Esophagus (tissue), 2 donors: Measurements from ENCODE around the gene REEP2. TPM values are rescaled to one million over a fixed set of nuclear protein-coding genes. Genes with fewer than 3 reads are reported as not detected.

Experiments used
- H3K27ac ChIP-seq, 2 donors: one replicate each; pipeline ENCODE4 v1.5.1; 2013; ENCODE audit warnings: low read depth in 2 of 2, mild to moderate bottlenecking in 2 of 2, inconsistent platforms in 1 of 2, low read length in 1 of 2, moderate library complexity in 1 of 2
- H3K27me3 ChIP-seq, 2 donors: one replicate each; pipeline ENCODE4 v1.6.1; 2013; ENCODE audit warnings: low read length in 2 of 2, control low read depth in 1 of 2, mild to moderate bottlenecking in 1 of 2; ENCODE audit not compliant: insufficient read depth in 2 of 2, control insufficient read depth in 1 of 2
- H3K36me3 ChIP-seq, 2 donors: one replicate each; pipeline ENCODE4 v1.6.1; 2013; ENCODE audit warnings: low read length in 1 of 2; ENCODE audit not compliant: control insufficient read depth in 2 of 2, insufficient read depth in 2 of 2
- H3K4me1 ChIP-seq, 2 donors: one replicate each; pipeline ENCODE4 v1.6.1; 2013; ENCODE audit warnings: low read length in 1 of 2; ENCODE audit not compliant: control insufficient read depth in 2 of 2, insufficient read depth in 2 of 2
- H3K4me3 ChIP-seq, 2 donors: one replicate each; pipeline ENCODE4 v1.5.1; 2013; ENCODE audit warnings: low read length in 2 of 2, mild to moderate bottlenecking in 2 of 2, low read depth in 1 of 2, moderate library complexity in 1 of 2
- H3K9me3 ChIP-seq, 2 donors: one replicate each; pipeline ENCODE4 v1.6.1; 2013; ENCODE audit warnings: mild to moderate bottlenecking in 2 of 2, low read depth in 1 of 2, low read length in 1 of 2, moderate library complexity in 1 of 2; ENCODE audit not compliant: control insufficient read depth in 2 of 2, insufficient read depth in 1 of 2
- WGBS, 2 donors: extraction: QIAGEN DNeasy Blood & Tissue Kit; methylation state at CpG; one replicate each; pipeline ENCODE4 v1.1.7; 2013; 5-methylcytosine and 5-hydroxymethylcytosine counted together
- polyA plus RNA-seq, 2 donors: library from polyadenylated mRNA; stranded (reverse); fragments of 200-250 nt; gene quantifications; one replicate each; pipeline ENCODE4 v1.2.3, GENCODE V29; 2013
- donor health status: healthy with polysubstance abuse.
- donor health status: Bipolar disorder and iron deficiency.

REEP2 gene
- polyA plus RNA-seq, 2 donors = 2.0 to 2.6 TPM

GRCh38 chr5:138458384-138458783 is 19.5 kb downstream of the REEP2 start:
- H3K4me3 ChIP-seq = no peak overlapping the region
- H3K4me1 ChIP-seq = peaks cover 0 to 5% of the 10 kb centered on the region in 2 donors
- no peaks in the 10 kb centered on the region for H3K9me3 ChIP-seq
- H3K36me3 ChIP-seq = no peaks in the 10 kb centered on the region
- no peaks in the 10 kb centered on the region for H3K27me3 ChIP-seq
- no peak overlapping the region for H3K27ac ChIP-seq
- 51 to 64% methylated on average over 11 of the region's 11 CpGs for WGBS, 2 donors

GRCh38 chr5:138458856-138459255 is 20.0 kb downstream of the REEP2 start:
- 82 to 86% methylated on average over 9 of the region's 9 CpGs for WGBS, 2 donors
- H3K36me3 ChIP-seq = no peaks in the 10 kb centered on the region
- H3K27me3 ChIP-seq = no peaks in the 10 kb centered on the region
- H3K9me3 ChIP-seq = no peaks in the 10 kb centered on the region
- peaks cover 0 to 5% of the 10 kb centered on the region in 2 donors for H3K4me1 ChIP-seq
- H3K27ac ChIP-seq = no peak overlapping the region
- H3K4me3 ChIP-seq = no peak overlapping the region

- Histone ChIP-seq H3K4me1 (peaks cover 0 to 5% of the 10 kb centered on the region in 2 donors), H3K27me3 (no peaks in the 10 kb centered on the region), H3K36me3 (no peaks in the 10 kb centered on the region), H3K9me3 (no peaks in the 10 kb centered on the region), H3K4me3 (no peak overlapping the region), H3K27ac (no peak overlapping the region)
- WGBS, 2 donors = 71 to 77% methylated on average over 11 of the region's 11 CpGs
Observed at GRCh38 chr5:138459311-138459933, 20.6 kb downstream of the REEP2 start.

GRCh38 chr5:138460032-138460693 is 21.3 kb downstream of the REEP2 start:
- H3K4me3 ChIP-seq = no peak overlapping the region
- no peaks in the 10 kb centered on the region for H3K27me3 ChIP-seq
- H3K36me3 ChIP-seq = no peaks in the 10 kb centered on the region
- H3K4me1 ChIP-seq = peaks cover 0 to 5% of the 10 kb centered on the region in 2 donors
- peak overlapping the region in 1 of 2 donors; percentile 16 for H3K27ac ChIP-seq
- WGBS, 2 donors = 67 to 71% methylated on average over 4 of the region's 4 CpGs
- no peaks in the 10 kb centered on the region for H3K9me3 ChIP-seq

GRCh38 chr5:138461343-138462125 is 22.7 kb downstream of the REEP2 start:
- Histone ChIP-seq H3K4me1 (peaks cover 0 to 9% of the 10 kb centered on the region in 2 donors), H3K27me3 (no peaks in the 10 kb centered on the region), H3K9me3 (no peaks in the 10 kb centered on the region), H3K36me3 (no peaks in the 10 kb centered on the region), H3K4me3 (no peak overlapping the region), H3K27ac (no peak overlapping the region)
- 69 to 73% methylated on average over 11 of the region's 11 CpGs for WGBS, 2 donors

- whole genome bisulfite sequencing, 2 donors = 12 to 18% methylated on average over 21 of the region's 21 CpGs
- Histone ChIP-seq H3K4me3 (peak overlapping the region; percentile 67 to 77), H3K27ac (peak overlapping the region; percentile 89 to 98), H3K36me3 (peaks cover 0 to 10% of the 10 kb centered on the region in 2 donors), H3K27me3 (no peaks in the 10 kb centered on the region), H3K4me1 (peaks cover 0 to 20% of the 10 kb centered on the region in 2 donors), H3K9me3 (no peaks in the 10 kb centered on the region)
Observed at GRCh38 chr5:138463419-138464007, 24.7 kb downstream of the REEP2 start.

GRCh38 chr5:138464008-138464387 is 25.1 kb downstream of the REEP2 start:
- 0% methylated on average over 31 to 34 of the region's 34 CpGs for WGBS, 2 donors
- H3K36me3 ChIP-seq = peaks cover 0 to 10% of the 10 kb centered on the region in 2 donors
- H3K27me3 ChIP-seq = no peaks in the 10 kb centered on the region
- H3K9me3 ChIP-seq = no peaks in the 10 kb centered on the region
- H3K27ac ChIP-seq = peak overlapping the region; percentile 98 to 99
- H3K4me3 ChIP-seq = peak overlapping the region; percentile 67 to 77
- H3K4me1 ChIP-seq = peaks cover 0 to 20% of the 10 kb centered on the region in 2 donors

- H3K9me3 ChIP-seq = no peaks in the 10 kb centered on the region
- H3K4me3 ChIP-seq = peak overlapping the region; percentile 67 to 77
- peak overlapping the region; percentile 98 to 99 for H3K27ac ChIP-seq
- WGBS, 2 donors = 0 to 1% methylated on average over 59 to 64 of the region's 64 CpGs
- peaks cover 0 to 20% of the 10 kb centered on the region in 2 donors for H3K4me1 ChIP-seq
- peaks cover 0 to 10% of the 10 kb centered on the region in 2 donors for H3K36me3 ChIP-seq
- H3K27me3 ChIP-seq = no peaks in the 10 kb centered on the region
Observed at GRCh38 chr5:138464388-138465260, 25.8 kb downstream of the REEP2 start.
